Ramos (cell line): ENCODE measurements around the gene LAIR1.
"Not testable (repeated sequence)": the region's sequence is repeated elsewhere in the genome, so short reads cannot be mapped to it uniquely, and the experiment has no call there.

Experiments used
- in situ Hi-C: fragments of 300-500 bp; cut with MboI; formaldehyde crosslinking; loops from one replicate; pipeline ENCODE4 v1.14.3; 2022; ENCODE audit warnings: low sequenced_read_pairs; ENCODE audit not compliant: unreplicated experiment

LAIR1 gene

DNA sequence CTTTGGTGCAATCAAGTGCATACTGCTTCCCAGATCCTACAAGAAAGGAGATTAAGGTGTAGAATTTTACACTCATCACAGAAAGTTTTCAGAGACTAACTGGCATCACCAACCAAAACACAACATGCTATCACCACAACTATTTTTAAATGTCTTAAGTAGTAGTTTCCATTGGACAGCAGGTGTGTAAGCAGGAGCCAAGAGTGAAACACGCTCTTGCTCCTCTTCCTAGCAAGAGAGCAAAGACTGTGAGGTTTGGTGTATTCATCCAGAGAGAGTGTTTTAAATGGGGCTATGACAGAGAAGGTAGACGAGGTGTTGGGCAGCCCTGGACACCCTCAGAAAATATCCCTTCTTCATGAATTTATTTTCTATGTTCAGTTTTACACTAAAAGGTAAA, 13.3 kb downstream of the LAIR1 start:
- in situ Hi-C loops = no loop called here

DNA sequence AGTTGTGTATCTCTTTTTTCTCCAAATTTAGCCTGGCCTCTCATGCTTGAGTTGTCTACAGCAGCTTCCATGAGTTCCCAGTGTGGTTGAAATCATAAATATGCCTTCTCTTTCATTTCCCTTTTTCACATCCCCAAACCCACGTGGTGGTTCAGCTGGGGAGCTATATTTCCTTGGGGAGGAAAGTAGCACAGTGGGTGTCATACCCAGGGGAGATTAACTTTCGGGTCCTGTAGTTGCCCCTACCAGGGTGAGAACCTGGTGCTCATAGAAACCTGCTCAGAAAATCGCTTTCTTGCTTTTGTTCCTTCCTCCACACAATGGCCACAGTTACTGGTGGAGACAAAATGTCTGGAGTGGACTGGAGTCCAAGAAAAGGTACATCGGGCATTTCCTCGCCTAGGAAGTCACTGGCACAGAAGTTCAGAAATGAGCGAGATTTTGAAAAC, 18.8 kb downstream of the LAIR1 start:
- in situ Hi-C loops = no loop called here

DNA sequence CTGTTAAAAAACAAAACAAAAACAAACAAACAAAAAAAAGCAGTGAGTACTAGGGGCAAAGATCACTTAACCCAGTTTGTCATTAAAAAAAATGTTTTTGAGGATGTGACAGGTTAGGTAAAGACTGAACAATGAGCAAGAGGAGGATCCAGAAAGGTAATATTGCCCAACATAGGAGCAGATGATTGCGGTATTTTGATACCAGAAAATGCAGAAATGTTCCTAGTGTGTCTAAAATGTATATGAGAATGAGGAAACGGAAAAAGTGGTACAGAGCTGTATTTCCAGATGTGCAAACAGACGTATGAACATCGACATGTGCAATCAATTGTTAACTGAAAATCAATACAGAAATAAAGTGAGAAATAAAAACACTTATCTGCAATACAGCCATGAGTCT, 20.9 kb downstream of the LAIR1 start:
- in situ Hi-C loops = no loop called here

DNA sequence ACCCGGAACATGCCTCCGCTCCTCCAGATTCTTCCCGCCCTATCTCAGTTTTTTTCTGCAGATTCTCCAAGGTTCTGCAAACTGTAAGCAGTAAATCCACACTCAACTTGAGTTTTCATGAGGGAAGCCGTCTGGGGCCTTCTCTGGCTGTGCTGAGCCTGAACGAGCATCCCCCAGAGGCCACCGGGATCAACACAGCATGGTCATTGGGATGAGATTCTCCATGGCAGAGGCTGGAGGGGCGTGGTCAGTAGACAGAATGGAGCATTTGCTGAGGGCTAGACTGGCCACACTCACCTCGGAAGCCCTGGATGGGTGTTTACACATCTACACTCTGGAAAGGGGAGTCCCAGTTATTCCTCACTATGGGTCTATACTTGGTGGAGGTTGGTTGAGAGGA, 23.4 kb downstream of the LAIR1 start:
- in situ Hi-C loops = no loop called here

DNA sequence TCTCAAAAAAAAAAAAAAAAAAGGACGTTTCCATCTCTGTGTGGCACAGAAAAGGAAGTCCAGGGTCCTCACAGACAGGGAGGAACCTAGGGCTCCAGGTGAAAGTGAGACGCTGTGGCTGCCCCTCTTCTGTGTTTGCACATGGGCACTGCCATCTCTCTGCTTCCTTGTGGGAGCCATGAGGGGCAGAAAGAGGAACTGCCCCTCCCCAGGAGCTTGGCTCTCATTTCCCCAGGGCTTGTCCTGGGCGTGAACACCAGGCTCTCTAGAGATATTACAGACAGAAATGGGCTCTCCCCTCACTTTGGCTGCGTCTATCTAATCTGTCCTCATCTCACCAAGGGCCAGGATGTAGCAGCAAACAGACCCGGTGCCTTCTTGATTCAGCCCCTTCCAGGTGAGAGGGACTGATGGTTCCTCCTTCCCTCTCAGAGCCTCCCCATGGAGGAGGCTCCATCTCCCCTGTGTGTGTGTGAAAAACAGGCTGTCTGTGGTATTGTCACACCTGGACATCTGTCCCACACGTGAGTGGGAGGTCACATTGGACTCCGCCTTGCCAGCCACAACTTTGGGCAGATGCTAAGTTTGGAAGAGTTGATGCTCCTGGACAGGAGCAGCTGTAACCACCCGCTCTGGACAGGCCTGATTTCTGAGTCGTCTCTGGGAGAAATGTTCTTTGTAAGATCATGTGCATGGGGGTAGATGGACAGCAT, 24.9 kb downstream of the LAIR1 start:
- in situ Hi-C loops = no loop called here

DNA sequence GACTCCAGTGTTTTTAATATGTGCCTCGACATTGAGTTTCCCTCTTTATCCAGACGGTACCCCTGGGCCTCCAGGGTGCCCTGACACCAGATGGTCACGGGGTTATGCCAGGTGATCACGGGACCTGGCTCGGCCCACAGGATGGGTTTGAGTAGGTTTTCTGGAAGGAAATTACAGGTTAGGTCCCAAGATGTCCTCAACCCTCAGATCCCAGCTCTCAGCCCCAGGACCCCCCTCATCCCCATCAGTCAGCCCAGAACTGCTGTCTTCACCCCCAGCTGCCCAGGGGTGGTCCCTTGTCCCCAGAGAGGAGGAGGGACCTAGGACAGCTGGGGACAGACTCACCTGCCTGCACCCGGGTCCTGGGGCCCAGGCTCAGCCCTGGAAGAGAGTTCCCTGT, 26.2 kb downstream of the LAIR1 start:
- in situ Hi-C loops = no loop called here

DNA sequence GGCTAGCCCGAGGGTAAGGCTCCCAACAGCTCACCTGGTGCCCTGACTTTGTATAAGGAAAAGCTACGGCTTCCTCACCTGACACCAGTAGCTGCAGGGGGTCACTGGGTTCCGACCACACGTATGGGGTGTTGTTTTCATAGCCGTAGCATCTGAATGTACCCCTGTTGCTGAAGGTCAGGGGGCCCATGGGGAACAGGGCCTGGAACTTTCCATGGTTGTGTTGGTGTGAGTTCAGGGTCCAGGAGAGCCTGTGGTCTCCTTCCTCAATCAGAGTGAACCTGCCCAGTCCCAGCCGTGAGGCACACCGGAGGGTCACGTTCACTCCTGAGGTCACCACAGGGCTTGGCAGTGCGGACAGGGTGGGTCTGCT, 26.9 kb downstream of the LAIR1 start:
- in situ Hi-C loops = no loop called here

DNA sequence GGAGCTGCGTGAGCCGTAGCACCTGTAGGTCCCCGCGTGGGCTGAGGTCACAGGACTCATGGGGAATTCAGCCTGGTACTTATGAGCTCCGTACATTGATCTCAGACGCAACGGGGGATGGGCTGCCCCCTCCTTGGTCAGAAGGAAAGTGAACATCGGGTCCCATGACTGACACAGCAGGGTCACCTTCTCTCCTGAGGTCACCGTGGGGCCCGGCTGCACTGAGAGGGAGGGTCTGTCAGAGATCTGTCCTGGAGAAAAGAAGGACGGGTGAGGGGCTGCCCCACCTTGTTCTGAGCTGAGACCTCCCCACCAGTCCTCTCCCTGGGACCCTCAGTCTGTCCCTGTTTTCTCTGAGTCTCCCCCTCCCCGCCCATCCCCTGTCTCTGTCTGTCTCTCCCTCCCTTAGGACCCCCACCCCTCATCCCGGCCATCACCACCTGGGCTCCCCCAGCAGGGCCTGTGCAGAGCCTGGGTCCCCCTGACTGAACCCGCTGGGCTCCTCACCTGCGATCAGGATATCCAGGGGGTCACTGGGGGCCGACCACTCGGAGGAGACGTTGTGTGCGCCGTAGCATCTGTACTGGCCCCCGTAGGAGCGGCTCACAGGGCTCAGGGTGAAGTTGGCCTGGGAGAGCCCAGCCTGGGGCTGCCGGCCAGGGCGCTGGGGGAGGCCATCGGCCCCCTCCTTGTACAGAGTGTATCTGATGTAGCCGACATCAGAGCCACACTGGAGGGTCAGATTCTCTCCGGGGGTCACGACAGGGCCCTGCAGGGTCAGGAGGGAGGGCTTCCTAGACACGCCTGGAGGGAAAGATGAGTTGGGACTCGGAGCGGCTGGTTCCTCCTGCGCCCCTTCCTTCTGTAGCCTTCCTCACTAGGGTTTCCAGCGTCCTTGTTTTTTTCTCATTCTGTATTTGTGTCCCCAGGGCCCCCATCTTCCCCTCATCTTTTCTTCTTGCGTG, 27.6 kb downstream of the LAIR1 start:
- in situ Hi-C loops = no loop called here

DNA sequence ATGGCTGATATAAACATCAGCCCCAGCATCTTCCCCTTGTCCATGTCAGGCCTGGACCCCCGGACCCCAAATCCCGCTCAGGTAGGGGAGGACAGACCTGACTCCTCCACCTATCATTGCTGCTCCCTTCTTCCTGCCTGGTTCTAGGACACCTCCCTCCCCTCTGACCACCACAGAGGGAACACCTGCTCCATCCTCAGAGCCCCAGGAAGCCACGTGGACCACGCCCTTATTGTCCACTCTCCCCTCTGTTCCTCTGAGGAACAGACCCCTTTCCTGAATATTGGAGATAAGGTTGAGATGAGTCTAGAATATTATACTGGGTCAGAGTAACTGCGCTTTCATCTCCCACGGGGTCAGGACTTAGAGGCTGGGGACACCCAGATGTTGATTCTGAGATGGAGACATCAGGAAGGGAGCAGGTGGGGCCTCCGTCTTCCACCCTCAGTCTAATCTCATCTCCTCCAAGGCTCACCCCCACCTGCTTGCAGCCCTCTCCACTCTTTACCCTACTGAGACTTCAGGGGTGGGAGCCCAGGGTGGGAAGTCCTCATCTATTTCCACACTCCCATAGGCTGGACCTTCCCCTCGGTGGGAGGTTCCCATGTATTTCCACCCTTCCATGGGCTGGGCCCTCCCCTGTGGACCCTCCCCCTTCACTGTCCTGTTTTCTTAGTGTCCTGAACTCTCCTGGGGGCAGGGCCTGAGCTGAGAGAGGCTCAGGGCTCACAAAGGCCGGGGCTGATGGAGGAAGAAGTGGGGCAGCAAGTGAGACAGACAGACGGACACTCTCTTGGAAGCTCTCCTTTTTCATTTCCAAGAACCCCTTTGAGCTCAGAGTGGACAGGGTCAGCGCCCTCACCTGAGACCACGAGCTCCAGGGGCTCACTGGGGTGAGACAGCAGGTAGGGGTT, 28.5 kb downstream of the LAIR1 start:
- in situ Hi-C loops = no loop called here

DNA sequence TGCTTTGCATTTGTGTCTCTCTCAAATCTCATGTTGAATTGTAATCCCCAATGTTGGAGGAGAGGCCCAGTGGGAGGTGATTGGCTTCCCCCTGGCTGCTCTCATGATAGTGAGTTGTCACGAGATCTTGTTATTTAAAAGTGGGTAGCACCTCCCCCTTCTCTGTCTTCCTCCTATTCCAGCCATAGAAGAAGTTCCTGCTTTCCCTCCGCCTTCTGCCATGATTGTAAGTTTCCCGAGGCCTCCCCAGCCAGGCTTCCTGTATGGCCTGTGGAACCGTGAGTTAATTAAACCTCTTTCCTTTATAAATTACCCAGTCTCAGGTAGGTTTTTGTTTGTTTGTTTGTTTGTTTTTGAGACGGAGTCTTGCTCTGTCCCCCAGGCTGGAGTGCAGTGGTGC, 29.6 kb downstream of the LAIR1 start:
- in situ Hi-C loops = no loop called here

DNA sequence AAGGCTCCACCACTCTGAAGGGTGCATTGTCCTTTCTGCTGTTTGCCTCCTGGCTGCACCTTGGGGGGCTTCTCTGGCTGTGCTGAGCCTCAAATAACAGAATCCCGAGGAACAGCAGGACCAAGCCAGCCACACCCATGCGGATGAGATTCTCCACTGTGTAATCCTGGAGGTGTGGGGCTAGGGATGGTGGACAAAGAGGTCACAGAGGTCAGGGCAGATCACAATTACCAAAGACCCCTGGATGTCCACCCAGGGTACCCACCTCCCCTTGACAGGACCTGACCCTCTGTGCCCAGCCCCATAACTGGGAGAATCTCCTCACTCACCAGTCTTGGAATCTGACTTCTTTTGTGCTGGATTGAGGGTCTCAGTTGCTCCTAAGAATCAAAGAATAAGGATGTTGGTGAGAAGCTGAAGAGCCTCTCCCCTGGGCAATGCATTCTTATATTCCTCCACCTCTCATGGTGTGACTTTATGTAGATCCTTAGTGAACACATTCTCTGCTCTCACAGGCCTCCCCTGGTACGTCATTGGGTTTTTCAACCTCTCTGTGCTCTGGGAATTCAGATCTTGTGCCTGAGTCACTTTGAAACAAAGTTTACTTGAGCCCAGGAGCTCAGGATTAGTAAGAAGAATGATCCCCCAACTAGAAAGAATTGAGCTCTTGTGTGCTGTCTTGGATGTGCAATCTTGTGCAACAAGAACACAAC, 31.0 kb downstream of the LAIR1 start:
- in situ Hi-C loops = no loop called here

DNA sequence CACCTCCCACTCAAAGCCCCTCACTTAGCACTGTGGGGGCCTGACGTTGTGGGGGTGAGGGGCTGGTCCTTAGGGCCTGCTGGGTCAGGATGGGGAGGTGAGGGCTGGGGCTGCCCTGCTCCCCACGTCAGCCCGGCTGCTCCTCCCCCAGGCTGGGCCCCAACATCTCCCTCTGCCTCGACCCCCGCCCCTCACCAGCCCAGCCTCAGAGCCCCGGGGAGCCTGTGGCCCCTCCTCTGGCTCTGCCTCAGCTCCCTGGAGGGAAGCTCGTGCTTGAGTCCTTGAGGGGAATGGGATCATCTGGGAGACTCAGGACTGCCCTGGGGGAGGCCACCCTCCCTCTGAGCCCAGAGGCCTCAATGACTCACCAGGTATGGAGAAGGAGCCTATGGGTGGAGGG, 32.6 kb downstream of the LAIR1 start:
- in situ Hi-C loops = no loop called here

DNA sequence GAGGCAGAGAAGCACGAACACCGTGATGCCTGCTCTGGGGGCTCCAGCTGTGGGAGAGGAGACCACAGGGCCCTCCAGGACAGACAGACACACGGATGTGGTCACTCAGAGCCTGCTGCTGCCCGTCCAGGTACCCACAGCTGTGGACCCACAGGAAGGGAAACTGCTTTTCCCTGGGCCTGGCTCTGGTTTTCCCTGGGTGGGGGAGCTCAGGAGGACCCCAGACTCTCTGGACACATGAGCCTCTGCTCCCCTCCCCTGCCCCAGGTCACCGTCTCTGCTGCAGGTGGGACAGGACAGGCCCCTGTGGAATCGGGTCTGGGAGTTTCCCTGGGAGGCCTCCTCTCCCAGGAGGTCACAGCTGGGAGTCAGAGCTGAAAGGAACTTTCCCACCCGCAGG, 33.1 kb downstream of the LAIR1 start:
- in situ Hi-C loops = no loop called here

DNA sequence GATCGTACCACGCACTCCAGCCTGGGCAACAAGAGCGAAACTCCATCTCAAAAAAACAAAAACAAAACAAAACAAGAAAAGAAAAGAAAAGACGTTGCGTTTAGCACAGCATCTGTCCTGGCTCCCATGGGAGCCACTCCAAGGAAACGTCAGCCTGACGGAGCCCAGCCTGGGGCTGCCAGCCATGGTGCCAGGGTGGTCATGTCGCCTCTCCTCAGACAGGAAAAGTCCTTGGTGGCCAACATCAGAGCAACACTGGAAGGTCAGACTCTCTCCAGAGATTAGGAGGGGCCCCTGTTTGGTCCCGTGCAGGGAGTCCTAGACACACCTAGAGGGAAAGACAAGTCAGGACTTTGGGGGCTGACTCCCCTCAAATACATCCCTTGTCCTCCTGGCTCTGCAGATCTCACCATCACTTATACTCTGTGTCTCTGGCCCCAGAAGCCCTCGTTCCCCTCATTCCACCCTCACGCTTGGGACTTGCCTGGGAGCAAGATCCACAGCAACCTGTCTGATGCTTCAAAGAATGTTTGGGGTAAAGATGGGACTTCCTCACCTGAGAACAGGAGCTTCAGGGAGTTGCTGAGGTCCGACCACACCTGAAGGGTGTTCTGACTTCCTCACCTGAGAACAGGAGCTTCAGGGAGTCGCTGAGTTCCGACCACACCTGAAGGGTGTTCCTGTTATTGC, 35.1 kb downstream of the LAIR1 start:
- in situ Hi-C loops = no loop called here

DNA sequence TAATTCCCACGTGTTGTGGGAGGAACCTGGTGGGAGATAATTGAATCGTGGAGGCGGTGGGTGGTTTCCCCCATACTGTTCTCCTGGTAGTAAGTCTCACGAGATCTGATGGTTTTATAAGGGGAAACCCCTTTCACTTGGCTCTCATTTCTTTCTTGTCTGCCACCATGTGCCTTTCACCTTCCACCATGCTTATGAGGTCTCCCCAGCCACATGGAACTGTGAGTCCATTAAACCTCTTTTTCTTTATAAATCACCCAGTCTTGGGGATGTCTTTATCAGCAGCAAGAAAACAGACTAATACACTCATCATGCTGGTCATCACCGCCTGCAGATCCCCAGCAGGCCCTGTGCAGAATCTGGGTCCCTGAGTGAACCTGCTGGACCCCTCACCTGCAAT, 36.0 kb downstream of the LAIR1 start:
- in situ Hi-C loops = not testable (repeated sequence)

DNA sequence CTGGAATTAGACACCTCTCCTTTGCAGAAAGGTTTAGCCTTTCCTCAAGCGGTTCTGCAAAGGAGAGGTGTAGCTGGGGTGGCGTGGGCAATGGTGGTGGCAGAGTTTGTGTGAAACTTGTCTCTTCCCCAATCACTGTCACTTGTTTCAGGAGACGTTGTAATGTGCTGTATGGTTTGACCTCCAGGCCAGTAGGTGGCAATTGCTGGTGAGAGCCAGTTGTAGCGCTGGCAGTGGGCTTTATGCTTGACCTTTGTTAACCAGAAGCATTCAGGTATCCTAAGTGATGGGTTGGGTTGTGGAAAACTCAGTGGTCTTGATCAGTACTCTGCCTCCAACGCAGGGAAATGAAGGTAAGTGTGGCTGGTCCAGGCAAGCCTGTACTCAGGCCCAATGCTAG, 39.1 kb downstream of the LAIR1 start:
- in situ Hi-C loops = no loop called here

DNA sequence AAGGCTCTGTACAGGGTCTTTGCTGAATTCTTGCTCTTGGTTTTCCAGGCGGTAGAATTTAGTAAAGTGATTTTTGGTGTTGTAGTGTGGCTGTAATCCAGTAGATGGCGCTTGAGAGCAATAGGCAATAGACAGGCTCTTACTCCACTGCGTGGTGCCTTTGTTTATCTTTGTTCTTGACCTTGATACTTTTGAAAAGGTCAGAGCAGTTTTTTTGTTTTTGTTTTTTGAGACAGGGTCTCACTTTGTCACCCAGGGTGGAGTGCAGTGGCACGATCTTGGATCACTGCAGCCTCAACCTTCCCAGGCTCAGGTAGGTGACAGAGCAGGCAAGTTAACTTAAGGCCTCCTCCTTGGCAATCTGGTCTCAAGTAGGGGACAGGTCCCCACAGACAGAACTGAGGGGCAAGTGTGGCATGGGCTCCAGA, 39.5 kb downstream of the LAIR1 start:
- in situ Hi-C loops = no loop called here

DNA sequence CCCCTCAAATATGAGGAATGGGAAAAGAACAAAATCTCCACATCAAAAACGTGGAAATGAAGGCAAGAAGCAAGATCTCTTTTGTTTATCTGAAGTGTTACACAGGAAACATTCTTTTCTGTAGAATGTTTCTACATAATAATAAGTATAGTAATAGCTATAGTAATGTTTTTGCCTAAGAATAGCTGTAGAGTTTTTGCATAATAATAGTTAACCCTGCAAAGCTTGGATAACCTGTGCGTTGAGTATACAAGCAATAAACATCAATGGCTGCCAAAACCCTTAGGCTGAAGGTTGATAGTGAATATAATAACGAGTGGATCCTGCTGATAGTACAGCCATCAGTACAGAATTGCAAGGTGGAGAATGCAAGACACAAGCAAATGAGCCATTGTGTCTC, 40.7 kb downstream of the LAIR1 start:
- in situ Hi-C loops = no loop called here

DNA sequence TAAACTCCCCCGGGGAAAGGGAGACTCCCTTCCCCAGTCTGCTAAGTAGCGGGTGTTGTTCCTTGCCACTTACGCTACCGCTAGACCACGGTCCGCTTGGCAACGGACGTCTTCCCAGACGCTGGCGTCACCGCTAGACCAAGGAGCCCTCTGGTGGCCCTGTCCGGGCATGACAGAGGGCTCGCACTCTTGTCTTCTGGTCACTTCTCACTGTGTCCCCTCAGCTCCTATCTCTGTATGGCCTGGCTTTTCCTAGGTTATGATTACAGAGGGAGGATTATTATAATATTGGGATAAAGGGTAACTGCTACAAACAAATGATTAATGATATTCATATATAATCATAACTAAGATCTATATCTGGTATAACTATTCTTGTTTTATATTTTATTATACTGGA, 41.8 kb downstream of the LAIR1 start:
- in situ Hi-C loops = not testable (repeated sequence)
